B cell (primary cell): ENCODE measurements around the gene PADI3.

Experiments used
- CTCF ChIP-seq: fragments of 200-600 bp; IDR thresholded peaks from one replicate; pipeline ENCODE4 v1.8.0; 2022; ENCODE audit warnings: antibody characterized with exemption, mild to moderate bottlenecking
- EZH2 ChIP-seq: IDR thresholded peaks from 2 replicates; pipeline ENCODE4 v1.6.1; 2012; ENCODE audit warnings: borderline replicate concordance, low read depth, mild to moderate bottlenecking, moderate library complexity, low read length; ENCODE audit not compliant: insufficient read depth, poor library complexity, severe bottlenecking

GRCh38 chr1:17290553-17290952 lies 41.7 kb downstream of the PADI3 start:
- TF ChIP-seq CTCF (no peak), EZH2 (no peak)
